ENCODE results near the gene ZBTB32. TPM values are rescaled to one million over a fixed set of nuclear protein-coding genes. Genes with fewer than 3 reads are reported as not detected.

The ZBTB32 gene
- total RNA-seq, 1 experiment from 2014 or later: not detected

DNA sequence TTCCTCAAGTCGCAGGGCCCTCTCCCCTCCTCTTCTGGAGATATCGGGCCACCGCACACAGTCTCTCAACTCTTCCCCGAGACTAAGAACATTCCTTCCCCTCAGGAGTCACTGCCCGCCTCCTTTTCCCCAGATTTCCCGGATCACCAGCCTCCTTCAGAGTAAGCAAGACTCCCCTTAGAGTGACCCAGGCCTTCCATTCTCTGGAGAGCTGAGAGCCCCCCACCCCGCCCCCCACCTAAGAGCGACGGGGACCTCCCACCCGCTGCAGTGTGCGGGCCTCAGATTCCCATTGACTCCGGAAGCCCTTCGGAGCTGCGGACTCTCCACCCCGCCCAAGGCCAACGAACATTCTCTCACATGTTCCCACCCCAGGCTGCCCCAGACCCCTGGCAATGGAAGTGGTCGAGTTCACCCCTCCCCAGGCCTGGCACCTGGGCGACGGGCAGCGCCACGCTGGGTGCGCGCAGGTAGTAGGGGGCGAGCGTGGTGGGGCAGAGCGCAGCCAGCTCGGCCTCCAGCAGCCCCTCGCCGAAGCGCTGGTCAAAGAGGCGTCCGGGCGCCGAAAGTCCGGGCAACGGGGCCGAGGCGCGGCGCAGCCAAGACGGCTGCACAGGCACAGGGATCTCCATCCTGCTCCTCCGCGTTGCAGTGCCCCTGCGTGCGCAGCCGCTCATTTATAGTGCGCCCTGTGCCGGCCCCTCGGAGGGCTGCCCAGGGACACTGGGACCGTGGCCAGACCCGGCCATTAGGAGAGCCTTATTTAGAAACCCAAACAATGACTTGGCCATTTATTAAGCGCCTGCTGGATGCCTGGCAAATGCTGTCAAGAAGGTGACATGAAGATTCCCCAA is 52.2 kb downstream of the ZBTB32 start, which contains the start of gene HSPB6:
TSS of gene HSPB6 (minus strand) at position 653 of the 854 bp plus-strand sequence. CDS start at position 632, 21 bp downstream.
- peak within 1 kb of the TSS; percentile 100 for H3K27ac ChIP-seq (ENCODE audit: low read length)
- H3K27me3 ChIP-seq (ENCODE audit: control insufficient read depth, insufficient read depth, low read length): no peaks in the 10 kb centered on the region
- no peaks in the 10 kb centered on the region for H3K9me3 ChIP-seq (ENCODE audit: control insufficient read depth, insufficient read depth, low read depth, low read length)
- in situ Hi-C loops (cut with HindIII; ENCODE audit: low pct_unique_long_range_greater_than_20kb, low sequenced_read_pairs) (no loop called here), intact Hi-C loops (cut with micrococcal nuclease; ENCODE audit: unreplicated experiment) (no loop called here)
- no peak for TF ChIP-seq TCF7L2 (IDR thresholded peaks at IDR 0.05; ENCODE audit: low read depth, low read length)
- TF ChIP-seq, protein P1, sequence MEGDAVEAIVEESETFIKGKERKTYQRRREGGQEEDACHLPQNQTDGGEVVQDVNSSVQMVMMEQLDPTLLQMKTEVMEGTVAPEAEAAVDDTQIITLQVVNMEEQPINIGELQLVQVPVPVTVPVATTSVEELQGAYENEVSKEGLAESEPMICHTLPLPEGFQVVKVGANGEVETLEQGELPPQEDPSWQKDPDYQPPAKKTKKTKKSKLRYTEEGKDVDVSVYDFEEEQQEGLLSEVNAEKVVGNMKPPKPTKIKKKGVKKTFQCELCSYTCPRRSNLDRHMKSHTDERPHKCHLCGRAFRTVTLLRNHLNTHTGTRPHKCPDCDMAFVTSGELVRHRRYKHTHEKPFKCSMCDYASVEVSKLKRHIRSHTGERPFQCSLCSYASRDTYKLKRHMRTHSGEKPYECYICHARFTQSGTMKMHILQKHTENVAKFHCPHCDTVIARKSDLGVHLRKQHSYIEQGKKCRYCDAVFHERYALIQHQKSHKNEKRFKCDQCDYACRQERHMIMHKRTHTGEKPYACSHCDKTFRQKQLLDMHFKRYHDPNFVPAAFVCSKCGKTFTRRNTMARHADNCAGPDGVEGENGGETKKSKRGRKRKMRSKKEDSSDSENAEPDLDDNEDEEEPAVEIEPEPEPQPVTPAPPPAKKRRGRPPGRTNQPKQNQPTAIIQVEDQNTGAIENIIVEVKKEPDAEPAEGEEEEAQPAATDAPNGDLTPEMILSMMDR (IDR thresholded peaks at IDR 0.05): no peak
- TF ChIP-seq SIN3A (IDR thresholded peaks at IDR 0.05; ENCODE audit: borderline replicate concordance, insufficient read depth, low read depth, low read length): no peak
- TF ChIP-seq, protein P2, sequence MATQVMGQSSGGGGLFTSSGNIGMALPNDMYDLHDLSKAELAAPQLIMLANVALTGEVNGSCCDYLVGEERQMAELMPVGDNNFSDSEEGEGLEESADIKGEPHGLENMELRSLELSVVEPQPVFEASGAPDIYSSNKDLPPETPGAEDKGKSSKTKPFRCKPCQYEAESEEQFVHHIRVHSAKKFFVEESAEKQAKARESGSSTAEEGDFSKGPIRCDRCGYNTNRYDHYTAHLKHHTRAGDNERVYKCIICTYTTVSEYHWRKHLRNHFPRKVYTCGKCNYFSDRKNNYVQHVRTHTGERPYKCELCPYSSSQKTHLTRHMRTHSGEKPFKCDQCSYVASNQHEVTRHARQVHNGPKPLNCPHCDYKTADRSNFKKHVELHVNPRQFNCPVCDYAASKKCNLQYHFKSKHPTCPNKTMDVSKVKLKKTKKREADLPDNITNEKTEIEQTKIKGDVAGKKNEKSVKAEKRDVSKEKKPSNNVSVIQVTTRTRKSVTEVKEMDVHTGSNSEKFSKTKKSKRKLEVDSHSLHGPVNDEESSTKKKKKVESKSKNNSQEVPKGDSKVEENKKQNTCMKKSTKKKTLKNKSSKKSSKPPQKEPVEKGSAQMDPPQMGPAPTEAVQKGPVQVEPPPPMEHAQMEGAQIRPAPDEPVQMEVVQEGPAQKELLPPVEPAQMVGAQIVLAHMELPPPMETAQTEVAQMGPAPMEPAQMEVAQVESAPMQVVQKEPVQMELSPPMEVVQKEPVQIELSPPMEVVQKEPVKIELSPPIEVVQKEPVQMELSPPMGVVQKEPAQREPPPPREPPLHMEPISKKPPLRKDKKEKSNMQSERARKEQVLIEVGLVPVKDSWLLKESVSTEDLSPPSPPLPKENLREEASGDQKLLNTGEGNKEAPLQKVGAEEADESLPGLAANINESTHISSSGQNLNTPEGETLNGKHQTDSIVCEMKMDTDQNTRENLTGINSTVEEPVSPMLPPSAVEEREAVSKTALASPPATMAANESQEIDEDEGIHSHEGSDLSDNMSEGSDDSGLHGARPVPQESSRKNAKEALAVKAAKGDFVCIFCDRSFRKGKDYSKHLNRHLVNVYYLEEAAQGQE (IDR thresholded peaks at IDR 0.05; ENCODE audit: insufficient read depth in 1 of 2, low read depth in 2 of 2, low read length in 1 of 2): no peak
- TF ChIP-seq POLR2AphosphoS5 (IDR thresholded peaks at IDR 0.05; ENCODE audit: low read depth, low read length): no peak
- ChIA-PET CTCF (no interaction called here), POLR2A (no interaction called here)
- no TSS peak for BruUV-seq (replicated peaks)
- H3K4me3 ChIP-seq (ENCODE audit: low read depth in 2 of 2, low read length in 2 of 2): peak within 1 kb of the TSS; percentile 95 to 99
- ATAC-seq (no peak), DNase-seq (ENCODE audit: low read depth, low spot score) (no peak)
- H3K4me1 ChIP-seq (ENCODE audit: control insufficient read depth, insufficient read depth, low read length): peaks cover 16% of the 10 kb centered on the region
- no peaks in the 10 kb centered on the region for H3K36me3 ChIP-seq (ENCODE audit: control insufficient read depth, insufficient read depth, low read length)

DNA sequence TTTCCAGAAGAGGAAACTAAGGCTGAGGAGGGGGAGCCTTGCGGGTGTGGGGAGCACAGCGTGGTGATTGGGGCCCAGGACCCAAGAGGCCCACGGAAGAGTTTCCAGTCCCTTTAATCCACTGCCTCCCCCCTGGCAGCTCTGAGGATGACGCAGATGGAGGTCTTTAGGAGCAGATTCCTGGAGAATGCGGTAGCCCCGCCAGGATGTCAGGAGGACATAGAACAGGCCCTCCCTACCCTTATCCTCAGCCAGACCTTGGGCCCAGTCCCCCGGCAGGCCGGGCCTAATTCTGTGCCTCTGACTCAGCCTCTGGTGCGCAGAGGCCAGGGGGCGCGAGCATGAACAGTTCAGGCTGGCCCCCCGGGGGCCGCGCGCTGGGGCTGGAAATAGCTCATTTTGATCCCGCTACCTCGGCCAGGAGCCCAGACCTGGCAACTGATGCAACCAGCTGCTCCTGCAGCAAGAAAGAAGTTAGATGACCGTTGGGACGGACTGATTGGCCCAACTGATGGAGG is 52.9 kb downstream of the ZBTB32 start:
- no peaks in the 10 kb centered on the region for H3K27me3 ChIP-seq (ENCODE audit: control insufficient read depth, insufficient read depth, low read length)
- H3K27ac ChIP-seq (ENCODE audit: low read length): peak overlapping the region; percentile 100
- ATAC-seq (peak; percentile 31), DNase-seq (ENCODE audit: low read depth, low spot score) (no peak)
- intact Hi-C loops (cut with micrococcal nuclease; ENCODE audit: unreplicated experiment) (no loop called here), in situ Hi-C loops (cut with HindIII; ENCODE audit: low pct_unique_long_range_greater_than_20kb, low sequenced_read_pairs) (no loop called here)
- no peak for TF ChIP-seq SIN3A (IDR thresholded peaks at IDR 0.05; ENCODE audit: borderline replicate concordance, insufficient read depth, low read depth, low read length)
- TF ChIP-seq, protein P1 (IDR thresholded peaks at IDR 0.05): no peak
- TF ChIP-seq, protein P2 (IDR thresholded peaks at IDR 0.05; ENCODE audit: insufficient read depth in 1 of 2, low read depth in 2 of 2, low read length in 1 of 2): no peak
- TF ChIP-seq POLR2AphosphoS5 (IDR thresholded peaks at IDR 0.05; ENCODE audit: low read depth, low read length): no peak; the same call in 1 of the 2 replicates
- no peak for TF ChIP-seq TCF7L2 (IDR thresholded peaks at IDR 0.05; ENCODE audit: low read depth, low read length)
- peaks cover 16% of the 10 kb centered on the region for H3K4me1 ChIP-seq (ENCODE audit: control insufficient read depth, insufficient read depth, low read length)
- ChIA-PET POLR2A (interaction anchor here (0.7 kb wide), 1 partner anchor 9 kb away, joined by 3 read pairs; the partner anchor contains the start of gene LIN37), CTCF (no interaction called here)
- H3K4me3 ChIP-seq (ENCODE audit: low read depth in 2 of 2, low read length in 2 of 2): peak overlapping the region; percentile 95 to 99
- no peaks in the 10 kb centered on the region for H3K36me3 ChIP-seq (ENCODE audit: control insufficient read depth, insufficient read depth, low read length)
- no TSS peak for BruUV-seq (replicated peaks)
- H3K9me3 ChIP-seq (ENCODE audit: control insufficient read depth, insufficient read depth, low read depth, low read length): no peaks in the 10 kb centered on the region
